NT2/D1 (cell line): Measurements from ENCODE around the gene VAV2.

Experiments used
- SUZ12 ChIP-seq: IDR thresholded peaks from 2 replicates; pipeline ENCODE4 v1.6.1; 2011; ENCODE audit not compliant: insufficient read length, insufficient read depth; ENCODE audit errors: extremely low read depth
- YY1 ChIP-seq: IDR thresholded peaks from 2 replicates; pipeline ENCODE4 v1.6.1; 2011; ENCODE audit not compliant: insufficient read length, insufficient read depth
- ZNF274 ChIP-seq: IDR thresholded peaks from 2 replicates; pipeline ENCODE4 v1.6.1; 2011; ENCODE audit warnings: mild to moderate bottlenecking, low read depth, low read length

GRCh38 chr9:133930046-133930681 is 62.0 kb downstream of the VAV2 start:
- TF ChIP-seq YY1: no peak
- no peak for TF ChIP-seq ZNF274
- no peak for TF ChIP-seq SUZ12
